Hematopoietic multipotent progenitor cell (in vitro differentiated cells): ENCODE data around the gene HIRIP3. TPM values are rescaled to one million over a fixed set of nuclear protein-coding genes. Genes with fewer than 3 reads are reported as not detected.

Experiments
- DNase-seq, 3 donors: peaks; one replicate each; pipeline ENCODE4 v3.0.0-alpha.2; 2011 to 2015; ENCODE audit warnings: low read depth in 2 of 3, low spot score in 2 of 3
- total RNA-seq: library from RNA; depleted of rRNA; stranded (reverse); fragments of >200 nt; gene quantifications from one replicate; pipeline ENCODE4 v1.2.3, GENCODE V29; 2012

HIRIP3 gene
- total RNA-seq, 1 donor = 9.4 TPM

DNA sequence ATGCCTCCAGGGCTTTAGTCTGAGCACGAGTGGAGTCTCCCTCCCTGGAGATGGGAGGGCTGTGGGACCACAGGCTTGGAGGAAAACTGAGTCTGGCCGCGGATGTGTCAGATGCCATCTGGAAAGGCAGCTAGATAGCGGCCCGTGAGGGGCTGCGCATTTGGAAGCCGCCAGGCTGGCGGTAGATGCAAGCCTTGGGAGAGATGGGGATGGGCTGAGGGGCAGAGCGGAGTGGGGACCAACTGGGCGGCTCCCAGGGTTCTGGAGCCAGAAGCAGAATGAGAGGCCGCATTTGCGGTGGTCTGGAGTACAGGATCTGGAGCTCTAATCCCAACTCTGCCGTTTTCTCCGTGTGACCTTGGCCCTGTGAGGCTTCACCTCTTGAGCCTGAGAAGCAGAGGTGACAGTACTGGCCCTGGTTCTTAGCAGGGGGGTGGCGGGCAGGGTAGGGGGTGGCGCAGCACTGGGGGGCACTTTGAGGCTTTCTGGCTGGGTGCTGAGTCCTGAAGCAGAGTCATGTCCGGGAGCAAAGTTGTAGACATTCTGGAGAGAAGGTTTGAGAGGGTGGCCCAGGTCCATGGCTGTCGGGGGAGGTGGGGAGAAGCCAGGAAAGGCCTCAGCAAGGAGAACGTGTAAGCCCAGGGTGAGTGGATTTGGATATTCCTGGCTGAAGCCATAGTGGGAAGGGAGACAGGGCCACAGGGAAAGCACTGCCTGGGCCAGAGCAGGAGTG, 7.4 kb upstream of the HIRIP3 start:
- DNase-seq = no peak

- no peak for DNase-seq
Measured at GRCh38 chr16:30000735-30001631, 5.6 kb upstream of the HIRIP3 start.

DNA sequence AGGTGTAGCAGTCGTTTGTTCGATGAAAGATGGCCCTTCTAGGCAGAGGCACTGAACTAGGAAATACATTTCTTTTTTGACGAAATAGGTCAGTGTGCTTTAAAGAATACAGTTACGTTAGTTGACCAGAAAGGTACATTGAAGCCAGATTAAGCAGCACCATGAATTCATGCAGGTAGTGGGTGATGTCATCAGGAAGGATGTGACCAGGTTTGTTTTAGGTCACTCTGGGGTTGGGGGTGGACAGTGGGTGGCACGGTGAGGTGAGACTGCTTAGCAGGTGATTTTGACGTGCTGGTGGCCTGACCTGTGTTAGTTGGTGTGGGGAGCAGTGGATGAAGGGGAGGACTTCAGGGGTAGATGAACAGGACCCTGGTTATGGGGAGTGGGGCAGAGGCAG, 4.2 kb upstream of the HIRIP3 start:
- DNase-seq = no peak

- no peak for DNase-seq
Measured at GRCh38 chr16:29996766-29997250, 1.4 kb upstream of the HIRIP3 start.

GRCh38 chr16:29995911-29996765, 721 bp upstream of the HIRIP3 start, which contains the start of gene INO80E:
TSS of gene INO80E (plus strand) at chr16:29996241. CDS start at chr16:29996311, 70 bp downstream.
- peak; percentile 82 to 97 (median 95) for DNase-seq

DNA sequence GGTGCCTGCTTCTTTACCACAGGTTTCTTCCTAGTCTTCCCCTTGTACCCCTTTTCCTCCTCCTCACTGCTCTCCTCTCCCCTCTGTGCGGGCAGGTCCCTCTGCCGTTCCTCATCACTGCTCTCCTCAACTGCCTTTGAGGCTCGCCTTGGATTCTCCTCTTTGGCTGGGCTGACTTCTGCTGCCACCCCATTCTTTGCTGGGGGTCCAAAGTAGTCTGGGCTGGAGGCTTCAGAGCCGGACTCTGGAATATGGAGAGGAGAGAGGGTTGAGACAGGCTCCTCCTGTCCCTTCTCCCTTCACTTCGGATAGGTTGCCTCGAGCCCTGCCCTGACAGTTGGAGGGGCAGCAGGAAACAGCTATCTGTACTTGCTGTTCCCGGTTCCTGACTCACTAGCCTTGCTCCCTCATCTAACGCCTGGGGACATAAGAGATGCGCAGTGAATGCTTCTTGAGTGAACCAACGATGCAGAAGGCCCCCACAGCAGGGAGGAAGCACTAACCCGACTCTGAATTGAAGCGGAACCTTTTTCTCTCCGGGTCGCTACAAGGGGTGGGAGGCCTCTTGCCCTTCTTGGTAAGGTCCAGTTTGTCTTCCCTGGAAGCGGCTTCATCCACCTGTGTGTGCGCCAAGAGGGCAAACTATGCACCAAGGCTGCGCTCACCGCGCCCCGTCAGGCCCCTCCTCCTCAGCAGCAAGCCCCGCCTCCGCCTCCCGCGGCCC, 655 bp downstream of the HIRIP3 start:
- no peak for DNase-seq

GRCh38 chr16:29993903-29994599, 1.4 kb downstream of the HIRIP3 start:
- DNase-seq = no peak

- DNase-seq = no peak
Measured at GRCh38 chr16:29993191-29993902, 2.1 kb downstream of the HIRIP3 start.

- no peak for DNase-seq
Measured at GRCh38 chr16:29992344-29992967, 3.0 kb downstream of the HIRIP3 start.

GRCh38 chr16:29991571-29991904, 3.9 kb downstream of the HIRIP3 start:
- no peak for DNase-seq

DNA sequence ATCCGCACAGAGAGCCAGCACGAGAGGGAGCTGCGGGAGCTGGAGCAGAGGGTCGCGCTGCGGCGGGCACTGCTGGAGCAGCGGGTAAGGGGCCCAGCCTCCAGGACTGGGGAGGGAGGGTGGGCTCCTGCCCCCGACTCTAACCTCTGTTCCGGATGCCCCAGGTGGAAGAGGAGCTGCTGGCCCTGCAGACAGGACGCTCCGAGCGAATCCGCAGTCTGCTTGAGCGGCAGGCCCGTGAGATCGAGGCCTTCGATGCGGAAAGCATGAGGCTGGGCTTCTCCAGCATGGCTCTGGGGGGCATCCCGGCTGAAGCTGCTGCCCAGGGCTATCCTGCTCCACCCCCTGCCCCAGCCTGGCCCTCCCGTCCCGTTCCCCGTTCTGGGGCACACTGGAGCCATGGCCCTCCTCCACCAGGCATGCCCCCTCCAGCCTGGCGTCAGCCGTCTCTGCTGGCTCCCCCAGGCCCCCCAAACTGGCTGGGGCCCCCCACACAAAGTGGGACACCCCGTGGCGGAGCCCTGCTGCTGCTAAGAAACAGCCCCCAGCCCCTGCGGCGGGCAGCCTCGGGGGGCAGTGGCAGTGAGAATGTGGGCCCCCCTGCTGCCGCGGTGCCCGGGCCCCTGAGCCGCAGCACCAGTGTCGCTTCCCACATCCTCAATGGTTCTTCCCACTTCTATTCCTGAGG, 4.4 kb downstream of the HIRIP3 start:
- no peak for DNase-seq

DNA sequence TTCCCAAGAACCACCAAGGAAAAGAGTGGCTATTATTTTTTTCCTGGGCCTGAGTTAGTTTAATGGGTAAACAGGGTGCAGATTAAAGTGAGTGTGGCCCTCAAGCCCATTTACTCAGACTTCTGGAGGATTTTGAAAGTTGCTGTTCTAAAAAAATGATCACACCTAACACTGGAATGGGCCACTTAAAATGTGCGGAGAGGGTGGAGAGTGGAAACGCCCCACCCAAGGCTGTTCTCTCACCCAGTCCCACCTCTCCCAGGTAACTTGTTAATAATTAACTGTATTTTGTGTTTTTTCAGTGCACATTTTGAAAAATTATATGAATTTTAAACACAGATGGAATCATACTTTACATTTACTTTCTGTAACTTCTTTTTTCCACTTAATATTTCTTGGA, 5.4 kb downstream of the HIRIP3 start:
- no peak for DNase-seq

DNA sequence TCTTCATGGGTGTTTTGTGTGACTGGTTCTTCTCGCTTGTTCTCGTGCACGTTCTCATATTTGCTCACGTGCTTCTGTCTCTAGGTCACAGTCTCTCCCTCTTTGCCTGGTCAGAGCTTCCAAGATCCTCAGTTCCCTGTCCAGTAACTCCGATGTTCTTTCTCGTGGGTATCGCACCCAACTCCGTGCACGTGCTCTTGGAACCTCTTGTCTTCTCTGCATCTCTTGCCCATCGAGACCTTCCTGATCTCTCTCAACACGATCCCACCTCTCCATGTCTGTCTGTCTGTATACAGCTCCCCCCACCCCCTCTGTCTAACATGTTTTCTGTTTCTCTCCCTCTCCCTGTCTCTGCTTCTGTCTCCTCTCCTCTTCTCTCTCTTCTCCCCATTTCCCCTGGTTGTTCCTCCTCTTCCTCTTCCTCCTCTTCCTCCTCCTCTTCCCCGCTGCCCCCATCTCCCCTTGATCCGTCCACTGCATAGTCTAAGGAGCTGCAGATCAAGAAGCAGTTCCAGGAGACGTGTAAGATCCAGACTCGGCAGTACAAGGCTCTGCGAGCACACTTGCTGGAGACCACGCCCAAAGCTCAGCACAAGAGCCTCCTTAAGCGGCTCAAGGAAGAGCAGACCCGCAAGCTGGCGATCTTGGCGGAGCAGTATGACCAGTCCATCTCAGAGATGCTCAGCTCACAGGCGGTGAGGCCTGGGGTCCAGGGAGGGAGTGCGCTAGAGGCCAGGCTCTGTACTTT, 6.1 kb downstream of the HIRIP3 start:
- no peak for DNase-seq

DNA sequence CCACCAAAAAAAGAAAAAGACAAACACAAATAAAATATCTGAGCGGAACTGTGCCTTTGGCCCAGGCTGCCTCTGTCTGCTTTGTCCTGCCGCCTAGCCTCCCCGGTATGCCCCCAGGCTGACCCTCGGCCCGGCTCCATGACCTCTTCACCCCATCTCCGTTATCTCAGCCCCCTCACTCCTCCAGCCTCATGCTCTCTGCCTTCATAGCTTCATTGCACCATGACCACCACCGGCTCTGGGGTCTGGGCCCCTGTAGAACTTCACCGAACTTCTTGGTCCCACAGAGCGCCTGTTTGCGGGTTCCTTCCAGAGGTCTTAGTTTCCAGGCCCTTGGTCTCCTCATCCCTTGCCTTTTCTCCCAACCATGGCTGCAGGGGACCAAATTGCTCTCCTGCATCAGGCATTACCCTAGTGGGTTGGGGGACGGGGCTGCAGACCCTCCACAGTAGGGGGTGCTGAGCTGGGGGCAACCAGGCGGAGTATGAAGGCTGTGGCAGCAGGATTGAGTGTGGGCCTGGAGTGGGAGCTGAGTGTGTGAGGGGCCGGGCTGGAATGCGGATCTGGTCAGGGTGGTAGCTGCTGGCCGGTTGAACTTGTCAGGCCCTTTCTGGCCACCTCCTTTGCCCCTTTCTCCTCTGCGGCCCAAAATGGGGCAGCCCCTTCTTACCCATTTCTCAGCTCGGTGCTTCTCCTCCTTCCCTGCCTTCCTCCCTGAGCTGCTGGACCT, 6.9 kb downstream of the HIRIP3 start:
- no peak for DNase-seq

- DNase-seq = no peak
Measured at GRCh38 chr16:29987371-29988085, 7.9 kb downstream of the HIRIP3 start.

- DNase-seq = no peak
Measured at GRCh38 chr16:29986931-29987330, 8.5 kb downstream of the HIRIP3 start.
